Type B pancreatic cell (in vitro differentiated cells): ENCODE results near the gene OSBPL5. TPM values are rescaled to one million over a fixed set of nuclear protein-coding genes. Genes with fewer than 3 reads are reported as not detected.

ENCODE experiments used
- DNase-seq: peaks from one replicate; pipeline ENCODE4 v3.0.0; 2021; ENCODE audit warnings: mixed read lengths; ENCODE audit not compliant: unreplicated experiment; ENCODE audit errors: extremely low spot score
- H3K27ac Mint-ChIP-seq: 2 replicates; pipeline ENCODE4 v1.8.0; 2021; ENCODE audit warnings: mild to moderate bottlenecking, mixed read lengths
- H3K27me3 Mint-ChIP-seq: 2 replicates; pipeline ENCODE4 v1.8.0; 2021; ENCODE audit warnings: mixed read lengths
- H3K36me3 Mint-ChIP-seq: 2 replicates; pipeline ENCODE4 v1.8.0; 2021; ENCODE audit warnings: mixed read lengths
- H3K4me1 Mint-ChIP-seq: one replicate; pipeline ENCODE4 v1.8.0; 2021; ENCODE audit warnings: mixed read lengths; ENCODE audit not compliant: unreplicated experiment
- H3K4me3 Mint-ChIP-seq: 2 replicates; pipeline ENCODE4 v1.8.0; 2021; ENCODE audit warnings: mild to moderate bottlenecking, mixed read lengths
- H3K9me3 Mint-ChIP-seq: 2 replicates; pipeline ENCODE4 v1.8.0; 2021; ENCODE audit warnings: mixed read lengths
- total RNA-seq: library from RNA; stranded (reverse); gene quantifications from 2 replicates; pipeline ENCODE4 v1.2.1, GENCODE V29; 2021; ENCODE audit warnings: low replicate concordance
- TF ChIP-seq, protein P1 (sequence below): fragments of 200-600 bp; sonication (generic); conservative IDR thresholded peaks from 2 replicates; pipeline ENCODE4 v1.5.0; 2021; ENCODE audit warnings: antibody characterized with exemption, mild to moderate bottlenecking

The OSBPL5 gene
- total RNA-seq, 1 donor from 2014 or later, result 33.1 TPM

DNA sequence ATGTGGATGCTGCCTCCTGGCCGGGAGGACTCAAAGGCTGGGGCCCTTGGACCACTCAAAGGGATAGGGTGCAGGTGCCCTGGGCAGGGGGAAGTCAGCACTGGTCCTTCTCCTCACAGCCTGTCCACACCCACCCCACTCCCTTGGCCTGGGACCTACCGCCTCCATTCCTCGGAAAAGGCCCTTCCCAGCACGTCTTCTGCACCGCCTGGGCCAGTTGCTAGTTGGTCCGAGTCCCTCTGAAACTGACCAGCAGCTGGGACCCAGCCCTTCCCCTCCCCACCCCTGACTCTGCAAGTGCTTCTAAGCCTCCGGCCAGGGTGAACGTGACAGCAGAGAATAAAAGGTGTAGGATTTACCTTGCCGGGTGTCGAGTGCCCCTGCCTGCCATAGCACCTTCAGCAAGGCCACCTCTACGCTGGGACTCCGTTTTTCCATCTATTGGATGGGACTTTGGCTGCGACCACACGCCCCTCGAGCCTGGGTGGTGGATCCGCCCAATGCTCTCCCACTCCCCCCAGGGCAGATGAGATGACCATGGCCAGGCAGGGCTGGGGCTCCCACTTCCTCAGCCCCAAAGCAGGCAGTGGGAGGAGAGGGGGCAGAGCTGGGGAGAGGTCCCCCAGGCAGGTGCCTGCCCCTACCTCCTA, 37.3 kb downstream of the OSBPL5 start:
- peaks cover 4% of the 10 kb centered on the region for H3K36me3 Mint-ChIP-seq
- DNase-seq, result no peak
- H3K9me3 Mint-ChIP-seq, result no peaks in the 10 kb centered on the region
- H3K4me3 Mint-ChIP-seq, result no peak overlapping the region
- H3K27ac Mint-ChIP-seq, result no peak overlapping the region
- H3K4me1 Mint-ChIP-seq, result no peaks in the 10 kb centered on the region
- H3K27me3 Mint-ChIP-seq, result no peaks in the 10 kb centered on the region
- TF ChIP-seq, protein P1, sequence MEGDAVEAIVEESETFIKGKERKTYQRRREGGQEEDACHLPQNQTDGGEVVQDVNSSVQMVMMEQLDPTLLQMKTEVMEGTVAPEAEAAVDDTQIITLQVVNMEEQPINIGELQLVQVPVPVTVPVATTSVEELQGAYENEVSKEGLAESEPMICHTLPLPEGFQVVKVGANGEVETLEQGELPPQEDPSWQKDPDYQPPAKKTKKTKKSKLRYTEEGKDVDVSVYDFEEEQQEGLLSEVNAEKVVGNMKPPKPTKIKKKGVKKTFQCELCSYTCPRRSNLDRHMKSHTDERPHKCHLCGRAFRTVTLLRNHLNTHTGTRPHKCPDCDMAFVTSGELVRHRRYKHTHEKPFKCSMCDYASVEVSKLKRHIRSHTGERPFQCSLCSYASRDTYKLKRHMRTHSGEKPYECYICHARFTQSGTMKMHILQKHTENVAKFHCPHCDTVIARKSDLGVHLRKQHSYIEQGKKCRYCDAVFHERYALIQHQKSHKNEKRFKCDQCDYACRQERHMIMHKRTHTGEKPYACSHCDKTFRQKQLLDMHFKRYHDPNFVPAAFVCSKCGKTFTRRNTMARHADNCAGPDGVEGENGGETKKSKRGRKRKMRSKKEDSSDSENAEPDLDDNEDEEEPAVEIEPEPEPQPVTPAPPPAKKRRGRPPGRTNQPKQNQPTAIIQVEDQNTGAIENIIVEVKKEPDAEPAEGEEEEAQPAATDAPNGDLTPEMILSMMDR, result no peak

DNA sequence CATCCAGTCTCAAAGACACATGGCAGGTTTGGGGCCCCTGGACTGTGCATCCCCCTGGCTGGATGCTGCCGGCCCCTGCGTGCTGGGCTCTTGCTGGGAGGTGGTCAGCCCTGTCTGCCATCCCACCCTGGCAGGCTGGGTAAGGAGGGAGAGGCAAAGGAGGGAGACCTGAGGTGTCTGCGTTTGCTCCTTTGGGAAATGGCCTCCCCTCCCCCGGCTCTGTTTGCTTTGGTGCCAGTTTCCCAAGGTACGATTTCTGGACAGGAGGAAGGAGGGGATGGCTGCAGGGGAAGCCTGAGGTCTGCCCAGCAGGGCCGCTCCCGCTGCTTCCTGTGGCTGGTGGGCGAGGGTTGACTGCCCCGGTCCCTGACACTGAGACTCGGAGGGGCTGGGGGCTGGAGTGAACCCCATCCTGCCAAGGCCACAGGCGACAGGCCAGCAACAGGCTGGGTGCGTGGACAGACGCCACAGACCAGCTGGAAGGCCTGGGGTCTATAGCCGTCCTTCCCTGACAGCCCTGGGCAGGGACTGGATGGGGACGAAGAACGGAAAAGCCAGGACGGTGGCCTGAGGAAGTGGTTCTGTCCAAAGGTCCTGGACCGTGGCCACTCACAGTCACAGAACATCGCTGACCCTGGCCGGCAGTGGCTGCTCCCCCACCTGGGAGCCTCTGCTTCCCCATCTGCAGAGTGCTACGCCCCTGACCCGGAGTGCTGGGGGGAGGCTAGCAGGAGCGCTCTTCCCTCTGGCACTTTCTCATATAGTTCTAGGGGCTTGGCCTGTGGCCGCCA, 38.0 kb downstream of the OSBPL5 start:
- no peaks in the 10 kb centered on the region for H3K4me1 Mint-ChIP-seq
- H3K36me3 Mint-ChIP-seq, result peaks cover 4% of the 10 kb centered on the region
- no peak for DNase-seq
- H3K27ac Mint-ChIP-seq, result no peak overlapping the region
- TF ChIP-seq, protein P1, result no peak
- no peaks in the 10 kb centered on the region for H3K27me3 Mint-ChIP-seq
- no peaks in the 10 kb centered on the region for H3K9me3 Mint-ChIP-seq
- H3K4me3 Mint-ChIP-seq, result no peak overlapping the region

DNA sequence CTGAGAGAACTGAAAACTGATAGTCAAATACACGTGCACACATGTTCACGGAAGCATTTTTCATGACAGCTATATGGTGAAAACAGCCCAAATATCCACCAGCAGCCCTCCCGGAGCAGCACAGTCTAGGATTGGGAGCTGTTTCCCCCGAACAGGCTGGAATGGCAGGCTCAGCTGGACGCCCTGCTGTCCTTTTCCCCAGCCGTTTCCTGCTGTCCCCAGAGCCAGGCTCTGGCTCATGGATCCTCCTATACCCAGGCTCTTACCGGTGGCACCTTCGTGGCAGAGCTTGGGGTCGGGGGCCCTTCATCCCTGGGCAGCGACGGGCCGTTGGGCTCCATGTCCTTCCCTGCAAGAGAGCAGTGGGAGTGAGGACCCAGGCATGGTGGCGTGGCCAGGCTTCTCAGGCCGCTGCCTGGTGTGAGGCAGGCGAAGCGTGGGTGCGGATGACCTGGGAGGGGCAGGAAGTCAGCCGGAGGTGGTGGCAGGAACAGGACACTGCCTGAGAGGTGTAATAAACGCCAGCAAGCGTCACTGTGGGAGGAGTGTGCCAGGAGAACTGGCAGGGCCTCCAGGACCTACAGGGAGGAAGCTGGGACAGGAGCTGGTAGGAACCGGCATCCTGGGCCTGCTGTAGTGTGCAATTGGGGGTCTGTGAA, 38.8 kb downstream of the OSBPL5 start:
- Mint-ChIP-seq H3K4me3 (no peak overlapping the region), H3K27me3 (no peaks in the 10 kb centered on the region), H3K4me1 (no peaks in the 10 kb centered on the region), H3K9me3 (no peaks in the 10 kb centered on the region), H3K27ac (no peak overlapping the region), H3K36me3 (peaks cover 6% of the 10 kb centered on the region)
- TF ChIP-seq, protein P1, result no peak
- no peak for DNase-seq

DNA sequence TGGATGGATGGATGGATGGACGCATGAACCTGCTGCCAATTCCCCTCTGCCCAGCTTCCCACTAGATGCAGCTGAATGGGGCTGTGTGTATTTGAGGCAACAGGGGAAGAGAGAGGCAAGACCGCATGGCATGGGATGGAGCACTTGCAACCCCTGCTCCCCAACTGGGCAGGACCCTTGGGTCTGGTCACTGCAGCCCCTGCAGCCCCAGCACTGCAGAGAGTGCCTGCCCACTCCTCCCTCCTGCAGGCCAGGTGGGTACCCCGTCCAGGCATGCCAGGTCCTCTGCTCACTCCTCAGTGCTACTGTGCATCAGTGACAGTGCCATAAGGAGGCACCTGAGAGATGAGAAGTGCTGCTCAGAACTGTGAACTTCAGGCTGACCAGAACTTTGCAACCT, 40.3 kb downstream of the OSBPL5 start:
- no peak for DNase-seq
- H3K36me3 Mint-ChIP-seq, result peaks cover 10% of the 10 kb centered on the region
- H3K4me1 Mint-ChIP-seq, result no peaks in the 10 kb centered on the region
- TF ChIP-seq, protein P1, result no peak
- H3K9me3 Mint-ChIP-seq, result no peaks in the 10 kb centered on the region
- no peak overlapping the region for H3K27ac Mint-ChIP-seq
- no peak overlapping the region for H3K4me3 Mint-ChIP-seq
- no peaks in the 10 kb centered on the region for H3K27me3 Mint-ChIP-seq

DNA sequence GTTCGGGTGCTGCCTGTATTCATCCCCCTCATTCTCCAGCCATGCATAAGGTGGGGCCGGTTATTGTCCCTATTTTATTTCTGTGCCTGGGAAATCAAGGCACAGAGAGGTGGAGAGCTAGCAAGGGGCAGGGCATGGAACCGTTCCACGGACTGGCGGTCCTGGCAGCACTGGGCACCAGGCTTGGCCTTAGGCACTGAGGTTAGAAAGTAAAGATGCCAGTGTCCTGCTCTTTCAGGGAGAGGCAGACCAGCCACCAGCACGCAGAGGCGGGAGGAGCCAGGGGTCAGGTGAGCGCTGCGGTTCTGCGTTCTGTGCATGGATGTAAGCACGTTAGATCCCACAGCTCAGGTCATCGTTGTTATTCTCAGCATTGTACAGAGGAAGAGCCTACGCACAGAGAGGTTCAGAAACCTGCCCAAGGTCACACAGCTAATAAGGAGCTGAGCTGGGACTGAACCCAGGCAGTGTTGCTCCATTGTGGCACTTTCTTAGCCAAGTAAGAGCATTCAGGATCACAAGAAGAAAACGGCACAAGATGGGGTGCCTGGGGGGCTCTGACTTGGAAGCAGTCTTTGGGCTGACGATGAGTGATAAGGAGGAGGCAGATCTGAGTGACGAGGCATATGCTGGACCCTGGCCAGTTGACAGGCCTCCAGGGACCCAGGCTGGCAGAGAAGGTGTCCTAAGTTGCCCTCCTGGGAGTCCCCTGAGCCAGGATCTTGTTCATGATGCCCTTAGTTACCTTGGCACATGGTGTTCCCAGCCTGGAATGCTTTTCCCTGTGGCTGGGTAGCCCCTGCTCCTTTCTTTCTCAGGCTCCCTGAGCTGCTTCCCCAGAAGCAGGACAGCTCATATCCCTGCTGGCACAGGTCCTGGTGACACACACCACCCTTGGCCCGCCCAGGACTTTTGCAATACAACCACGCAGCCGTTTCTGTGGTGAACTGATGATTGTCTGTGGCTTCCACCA, 41.1 kb downstream of the OSBPL5 start:
- H3K27me3 Mint-ChIP-seq, result no peaks in the 10 kb centered on the region
- H3K4me1 Mint-ChIP-seq, result no peaks in the 10 kb centered on the region
- no peak overlapping the region for H3K27ac Mint-ChIP-seq
- no peaks in the 10 kb centered on the region for H3K9me3 Mint-ChIP-seq
- TF ChIP-seq, protein P1, result no peak
- no peak for DNase-seq
- H3K36me3 Mint-ChIP-seq, result peaks cover 10% of the 10 kb centered on the region
- H3K4me3 Mint-ChIP-seq, result no peak overlapping the region
